ENCODE results near the gene ZNF134.

The ZNF134 gene

GRCh38 chr19:57613941-57614743, at the start of gene ZNF134:
Gene ZNF134, plus strand, starts transcription at chr19:57614242. Its CDS starts 5,227 bp downstream, at chr19:57619469.
- peak; percentile 88 for DNase-seq

- no peak for DNase-seq
Observed at GRCh38 chr19:57566396-57567265, 47.4 kb upstream of the ZNF134 start.

GRCh38 chr19:57570707-57571106, 43.3 kb upstream of the ZNF134 start:
- no peak for DNase-seq

- no peak for DNase-seq
Observed at GRCh38 chr19:57572415-57572947, 41.6 kb upstream of the ZNF134 start.

- no peak for DNase-seq
Observed at GRCh38 chr19:57576661-57577060, 37.4 kb upstream of the ZNF134 start.

- DNase-seq, result peak; percentile 95
Observed at GRCh38 chr19:57578487-57579205, 35.4 kb upstream of the ZNF134 start, which contains the start of gene ZNF416. Gene ZNF416, minus strand, starts transcription at chr19:57578911. Its CDS starts 207 bp downstream, at chr19:57578704.

- no peak for DNase-seq
Observed at GRCh38 chr19:57583104-57583520, 30.9 kb upstream of the ZNF134 start.

GRCh38 chr19:57583521-57584416, 30.3 kb upstream of the ZNF134 start, which contains the start of gene ZIK1:
Gene ZIK1, plus strand, starts transcription at chr19:57584145. Its CDS starts 212 bp downstream, at chr19:57584357.
- DNase-seq, result peak; percentile 87

GRCh38 chr19:57587529-57587928, 26.5 kb upstream of the ZNF134 start:
- no peak for DNase-seq

GRCh38 chr19:57599377-57599760, 14.7 kb upstream of the ZNF134 start:
- DNase-seq, result no peak

GRCh38 chr19:57599761-57600383, 14.2 kb upstream of the ZNF134 start, which contains the start of gene ZNF530:
Gene ZNF530, plus strand, starts transcription at chr19:57599885. Its CDS starts 4,461 bp downstream, at chr19:57604346.
- DNase-seq, result peak; percentile 87

GRCh38 chr19:57606931-57607330, 7.1 kb upstream of the ZNF134 start:
- no peak for DNase-seq

- DNase-seq, result no peak
Observed at GRCh38 chr19:57611113-57611512, 2.9 kb upstream of the ZNF134 start.

GRCh38 chr19:57615346-57615745, 1.3 kb downstream of the ZNF134 start:
- DNase-seq, result no peak

- DNase-seq, result no peak
Observed at GRCh38 chr19:57620673-57621348, 6.8 kb downstream of the ZNF134 start.

- no peak for DNase-seq
Observed at GRCh38 chr19:57623091-57623490, 9.0 kb downstream of the ZNF134 start.

GRCh38 chr19:57632987-57633831, 19.2 kb downstream of the ZNF134 start, which contains the start of gene ZNF211:
Gene ZNF211, plus strand, starts transcription at chr19:57633168. Its CDS starts 179 bp downstream, at chr19:57633347.
- peak; percentile 88 for DNase-seq

GRCh38 chr19:57633832-57634131, 19.7 kb downstream of the ZNF134 start:
- DNase-seq, result no peak

GRCh38 chr19:57637379-57637778, 23.3 kb downstream of the ZNF134 start:
- no peak for DNase-seq
